DOHH2 (cell line): ENCODE results near the gene DMC1.

Source experiments
- EZH2phosphoT487 ChIP-seq: fragments of 200-600 bp; sonication (generic); IDR thresholded peaks from 2 replicates; pipeline ENCODE4 v1.6.1; 2017; ENCODE audit warnings: borderline replicate concordance, mild to moderate bottlenecking, antibody characterized with exemption, low read length, moderate library complexity, mixed read lengths
- TF ChIP-seq, protein P1 (sequence below): fragments of 200-600 bp; sonication (generic); IDR thresholded peaks from one replicate; pipeline ENCODE4 v1.5.1; 2014; ENCODE audit warnings: antibody characterized with exemption, mild to moderate bottlenecking, low read depth, low read length; ENCODE audit not compliant: poor library complexity, severe bottlenecking

DNA sequence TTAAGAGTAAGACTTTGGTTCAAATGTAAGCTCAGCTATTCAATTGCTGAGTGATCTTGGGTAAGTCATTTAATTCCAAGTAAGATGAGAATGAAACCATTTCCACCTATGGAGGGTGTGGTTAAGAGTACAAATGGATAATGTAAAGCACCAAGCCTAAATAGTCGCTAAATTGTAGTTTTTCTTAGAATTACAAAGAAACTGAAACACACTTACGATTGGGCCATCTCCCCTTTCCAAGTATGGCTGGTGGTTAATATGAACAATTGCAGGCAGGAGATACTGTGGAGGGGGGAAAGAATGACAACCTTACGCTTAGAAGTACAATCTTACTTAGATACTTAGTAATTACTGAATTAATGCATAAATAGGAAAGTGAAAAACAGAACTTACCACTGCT is 72.1 kb downstream of the DMC1 start:
- TF ChIP-seq, protein P1, sequence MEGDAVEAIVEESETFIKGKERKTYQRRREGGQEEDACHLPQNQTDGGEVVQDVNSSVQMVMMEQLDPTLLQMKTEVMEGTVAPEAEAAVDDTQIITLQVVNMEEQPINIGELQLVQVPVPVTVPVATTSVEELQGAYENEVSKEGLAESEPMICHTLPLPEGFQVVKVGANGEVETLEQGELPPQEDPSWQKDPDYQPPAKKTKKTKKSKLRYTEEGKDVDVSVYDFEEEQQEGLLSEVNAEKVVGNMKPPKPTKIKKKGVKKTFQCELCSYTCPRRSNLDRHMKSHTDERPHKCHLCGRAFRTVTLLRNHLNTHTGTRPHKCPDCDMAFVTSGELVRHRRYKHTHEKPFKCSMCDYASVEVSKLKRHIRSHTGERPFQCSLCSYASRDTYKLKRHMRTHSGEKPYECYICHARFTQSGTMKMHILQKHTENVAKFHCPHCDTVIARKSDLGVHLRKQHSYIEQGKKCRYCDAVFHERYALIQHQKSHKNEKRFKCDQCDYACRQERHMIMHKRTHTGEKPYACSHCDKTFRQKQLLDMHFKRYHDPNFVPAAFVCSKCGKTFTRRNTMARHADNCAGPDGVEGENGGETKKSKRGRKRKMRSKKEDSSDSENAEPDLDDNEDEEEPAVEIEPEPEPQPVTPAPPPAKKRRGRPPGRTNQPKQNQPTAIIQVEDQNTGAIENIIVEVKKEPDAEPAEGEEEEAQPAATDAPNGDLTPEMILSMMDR, result no peak
- TF ChIP-seq EZH2phosphoT487, result no peak
